ENCODE results near the gene C8A. TPM values are rescaled to one million over a fixed set of nuclear protein-coding genes. Genes with fewer than 3 reads are reported as not detected.

C8A gene
- polyA plus RNA-seq, 1 donor (not counting 4 experiments of a cell fraction or from before 2014, with no cell fraction given), result not detected

GRCh38 chr1:56808410-56808809, 46.2 kb upstream of the C8A start:
- Histone ChIP-seq H4K20me1 (ENCODE audit: control insufficient read depth, extremely low read depth, insufficient read depth, low read length) (no peaks in the 10 kb centered on the region), H3K36me3 (ENCODE audit: control insufficient read depth in 2 of 2, extremely low read depth in 1 of 2, insufficient read depth in 2 of 2, low read length in 2 of 2) (no peaks in the 10 kb centered on the region), H3K9ac (ENCODE audit: control insufficient read depth, extremely low read depth, insufficient read depth, low read length) (no peak overlapping the region), H3K4me1 (ENCODE audit: control insufficient read depth, extremely low read depth, insufficient read depth, low read length) (no peaks in the 10 kb centered on the region), H3K4me3 (ENCODE audit: control insufficient read depth in 2 of 3, extremely low read depth in 1 of 3, insufficient read depth in 2 of 3, low read depth in 1 of 3, low read length in 3 of 3) (no peak overlapping the region), H3K9me1 (ENCODE audit: control insufficient read depth, extremely low read depth, insufficient read depth, low read length) (no peaks in the 10 kb centered on the region), H3K27me3 (ENCODE audit: control insufficient read depth, extremely low read depth, insufficient read depth, low read length) (no peaks in the 10 kb centered on the region), H3K27ac (ENCODE audit: control insufficient read depth, insufficient read depth, low read length) (no peak overlapping the region), H2AFZ (ENCODE audit: control insufficient read depth, low read length) (no peak overlapping the region), H3K4me2 (ENCODE audit: control insufficient read depth, extremely low read depth, insufficient read depth, low read depth, low read length) (no peak overlapping the region), H3K79me2 (ENCODE audit: control insufficient read depth, insufficient read depth, low read length) (no peaks in the 10 kb centered on the region), H3K9me3 (ENCODE audit: control insufficient read depth, low read depth, low read length) (no peaks in the 10 kb centered on the region)
- TF ChIP-seq EZH2 (IDR thresholded peaks at IDR 0.05; ENCODE audit: low read length), result no peak
- no peak for TF ChIP-seq CTCF (optimal IDR thresholded peaks at IDR 0.05 in 1 of 3, IDR thresholded peaks at IDR 0.05 in 1 of 3, conservative IDR thresholded peaks at IDR 0.05 in 1 of 3; ENCODE audit: extremely low read depth in 1 of 3, insufficient read depth in 2 of 3, low read length in 3 of 3)
- FAIRE-seq (no peak), DNase-seq (ENCODE audit: low read depth, low spot score) (no peak)
- dilution Hi-C loops (cut with MboI; ENCODE audit: extremely low pct_ligation_motif_present, low sequenced_read_pairs), result no loop called here

- Histone ChIP-seq H3K9me3 (ENCODE audit: control insufficient read depth, low read depth, low read length) (no peaks in the 10 kb centered on the region), H3K27ac (ENCODE audit: control insufficient read depth, insufficient read depth, low read length) (no peak overlapping the region), H3K9me1 (ENCODE audit: control insufficient read depth, extremely low read depth, insufficient read depth, low read length) (no peaks in the 10 kb centered on the region), H4K20me1 (ENCODE audit: control insufficient read depth, extremely low read depth, insufficient read depth, low read length) (no peaks in the 10 kb centered on the region), H3K4me3 (ENCODE audit: control insufficient read depth in 2 of 3, extremely low read depth in 1 of 3, insufficient read depth in 2 of 3, low read depth in 1 of 3, low read length in 3 of 3) (no peak overlapping the region), H3K36me3 (ENCODE audit: control insufficient read depth in 2 of 2, extremely low read depth in 1 of 2, insufficient read depth in 2 of 2, low read length in 2 of 2) (no peaks in the 10 kb centered on the region), H3K9ac (ENCODE audit: control insufficient read depth, extremely low read depth, insufficient read depth, low read length) (no peak overlapping the region), H3K4me1 (ENCODE audit: control insufficient read depth, extremely low read depth, insufficient read depth, low read length) (no peaks in the 10 kb centered on the region), H3K4me2 (ENCODE audit: control insufficient read depth, extremely low read depth, insufficient read depth, low read depth, low read length) (no peak overlapping the region), H2AFZ (ENCODE audit: control insufficient read depth, low read length) (no peak overlapping the region), H3K27me3 (ENCODE audit: control insufficient read depth, extremely low read depth, insufficient read depth, low read length) (no peaks in the 10 kb centered on the region), H3K79me2 (ENCODE audit: control insufficient read depth, insufficient read depth, low read length) (no peaks in the 10 kb centered on the region)
- no peak for DNase-seq (ENCODE audit: low read depth, low spot score)
- TF ChIP-seq CTCF (optimal IDR thresholded peaks at IDR 0.05 in 1 of 3, IDR thresholded peaks at IDR 0.05 in 1 of 3, conservative IDR thresholded peaks at IDR 0.05 in 1 of 3; ENCODE audit: extremely low read depth in 1 of 3, insufficient read depth in 2 of 3, low read length in 3 of 3) (no peak), EZH2 (IDR thresholded peaks at IDR 0.05; ENCODE audit: low read length) (no peak)
- dilution Hi-C loops (cut with MboI; ENCODE audit: extremely low pct_ligation_motif_present, low sequenced_read_pairs), result no loop called here
- no peak for FAIRE-seq
Observed at GRCh38 chr1:56811331-56811730, 43.3 kb upstream of the C8A start.

Data from keratinocyte (primary cell).